ENCODE data around the gene USPL1. TPM values are rescaled to one million over a fixed set of nuclear protein-coding genes. Genes with fewer than 3 reads are reported as not detected.

USPL1 gene
- total RNA-seq, 2 experiments from 2014 or later = 23.9 to 25.8 TPM

DNA sequence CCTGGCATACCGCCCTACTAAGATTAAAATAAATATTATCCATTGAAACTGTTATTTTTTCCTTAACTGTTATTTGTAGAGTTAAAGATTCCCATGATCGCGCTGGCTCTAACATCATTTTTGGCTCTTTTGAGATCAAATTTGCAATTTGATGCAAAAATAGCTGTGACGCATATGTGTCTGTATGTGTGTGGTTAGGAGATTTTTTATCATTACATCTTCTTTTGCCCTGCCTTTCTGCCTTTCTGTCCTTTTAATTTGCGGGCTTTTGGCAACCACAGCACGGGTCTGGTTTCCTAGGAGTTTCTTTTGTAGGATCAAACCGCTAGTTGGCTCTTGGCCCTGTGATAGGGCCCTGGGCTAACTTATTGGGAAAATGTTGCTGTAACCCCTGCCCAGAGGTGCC is 80.3 kb downstream of the USPL1 start:
- POLR2A ChIA-PET = no interaction called here
- Mint-ChIP-seq H3K27ac (no peak overlapping the region), H3K36me3 (no peaks in the 10 kb centered on the region), H3K4me3 (no peak overlapping the region), H3K9me3 (no peaks in the 10 kb centered on the region), H3K4me1 (peaks cover 26% of the 10 kb centered on the region), H3K27me3 (peaks cover 46% of the 10 kb centered on the region)
- DNase-seq (no peak), ATAC-seq (ENCODE audit: low read depth) (no peak)

GRCh38 chr13:30698488-30699005 is 80.8 kb downstream of the USPL1 start:
- ATAC-seq (ENCODE audit: low read depth) (no peak), DNase-seq (no peak)
- no peak overlapping the region for H3K4me3 Mint-ChIP-seq
- H3K4me1 Mint-ChIP-seq = peaks cover 26% of the 10 kb centered on the region
- H3K9me3 Mint-ChIP-seq = no peaks in the 10 kb centered on the region
- POLR2A ChIA-PET = interaction anchor here (1.4 kb wide), 1 partner anchor 42 kb away, joined by 3 read pairs; no protein-coding TSS in a partner anchor
- no peak overlapping the region for H3K27ac Mint-ChIP-seq
- peaks cover 44% of the 10 kb centered on the region for H3K27me3 Mint-ChIP-seq
- no peaks in the 10 kb centered on the region for H3K36me3 Mint-ChIP-seq

DNA sequence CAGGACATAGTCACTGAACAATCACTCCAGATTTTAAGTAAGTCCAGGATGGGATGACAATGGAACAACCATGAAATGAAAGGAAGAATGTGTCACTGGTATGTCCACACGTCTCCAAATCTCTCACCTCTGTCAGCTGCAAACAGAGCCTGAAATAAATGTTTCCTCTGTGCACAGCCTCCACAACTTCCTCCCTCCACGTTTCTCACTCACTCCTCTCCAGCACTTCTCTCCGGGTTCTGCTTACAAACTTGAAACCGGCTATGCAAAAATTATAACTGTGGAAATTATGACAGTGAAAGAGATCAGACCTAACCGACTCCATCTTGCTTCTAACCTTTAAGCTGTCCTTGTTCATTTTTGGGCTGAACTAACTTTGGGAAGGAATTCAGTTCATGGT is 82.6 kb downstream of the USPL1 start:
- Mint-ChIP-seq H3K9me3 (no peaks in the 10 kb centered on the region), H3K4me1 (peaks cover 24% of the 10 kb centered on the region), H3K4me3 (no peak overlapping the region), H3K27ac (no peak overlapping the region), H3K36me3 (no peaks in the 10 kb centered on the region), H3K27me3 (peaks cover 37% of the 10 kb centered on the region)
- DNase-seq (no peak), ATAC-seq (ENCODE audit: low read depth) (no peak)
- POLR2A ChIA-PET = no interaction called here

DNA sequence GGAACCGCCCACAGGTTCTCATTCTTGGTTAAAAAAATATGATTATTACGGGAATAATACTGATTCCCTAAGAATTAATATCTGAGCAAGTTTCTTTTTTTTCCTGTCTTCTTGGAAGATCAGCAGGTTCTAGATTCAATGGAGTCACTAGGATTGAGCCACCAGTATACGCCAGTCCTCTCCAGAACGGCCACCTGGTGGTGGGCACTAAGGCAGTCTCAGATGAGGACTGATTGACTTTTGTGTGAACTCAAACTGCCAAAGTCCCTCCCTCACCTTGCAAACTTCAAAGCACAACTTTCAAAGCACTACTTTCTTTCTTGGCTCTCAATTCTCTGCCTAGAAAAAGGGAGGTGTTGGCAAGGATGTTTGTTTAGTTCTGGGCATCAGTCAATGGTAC is 84.3 kb downstream of the USPL1 start:
- no peak overlapping the region for H3K4me3 Mint-ChIP-seq
- no peak for ATAC-seq (ENCODE audit: low read depth)
- POLR2A ChIA-PET = no interaction called here

DNA sequence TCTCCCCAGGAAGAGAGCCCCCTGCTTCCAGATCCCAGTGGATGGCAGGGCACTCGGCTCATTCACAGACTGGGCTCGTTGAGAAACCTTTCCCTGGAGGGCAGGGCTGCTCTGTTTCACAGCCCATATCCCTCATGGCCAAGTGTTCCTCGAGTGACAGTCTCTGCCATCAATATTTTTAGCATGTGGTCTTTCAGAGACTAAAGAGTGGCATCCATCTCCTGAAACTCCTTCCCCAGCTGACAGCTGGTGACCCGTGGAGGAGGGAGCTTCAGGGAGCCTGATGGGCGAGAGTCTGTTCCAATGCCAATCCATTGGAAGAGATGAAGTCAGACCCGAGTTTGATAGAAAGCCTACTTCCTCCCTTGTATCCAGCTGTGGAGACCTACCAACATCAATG is 86.9 kb downstream of the USPL1 start:
- Mint-ChIP-seq H3K27ac (no peak overlapping the region), H3K4me3 (no peak overlapping the region), H3K4me1 (peaks cover 3% of the 10 kb centered on the region), H3K27me3 (peaks cover 29% of the 10 kb centered on the region), H3K9me3 (no peaks in the 10 kb centered on the region), H3K36me3 (no peaks in the 10 kb centered on the region)
- DNase-seq = no peak
- ATAC-seq (ENCODE audit: low read depth) = no peak
- POLR2A ChIA-PET = no interaction called here

More for the DNA sequence above, 84.3 kb downstream of the USPL1 start:
- H3K27ac Mint-ChIP-seq = no peak overlapping the region
- H3K27me3 Mint-ChIP-seq = peaks cover 38% of the 10 kb centered on the region
- peaks cover 8% of the 10 kb centered on the region for H3K4me1 Mint-ChIP-seq
- DNase-seq = no peak
- H3K9me3 Mint-ChIP-seq = no peaks in the 10 kb centered on the region
- no peaks in the 10 kb centered on the region for H3K36me3 Mint-ChIP-seq

GRCh38 chr13:30705680-30706079 is 88.0 kb downstream of the USPL1 start:
- no peaks in the 10 kb centered on the region for H3K4me1 Mint-ChIP-seq
- no peak overlapping the region for H3K4me3 Mint-ChIP-seq
- H3K36me3 Mint-ChIP-seq = no peaks in the 10 kb centered on the region
- DNase-seq (no peak), ATAC-seq (ENCODE audit: low read depth) (no peak)
- peaks cover 27% of the 10 kb centered on the region for H3K27me3 Mint-ChIP-seq
- POLR2A ChIA-PET = no interaction called here
- H3K27ac Mint-ChIP-seq = no peak overlapping the region
- no peaks in the 10 kb centered on the region for H3K9me3 Mint-ChIP-seq

GRCh38 chr13:30708541-30708940 is 90.8 kb downstream of the USPL1 start:
- H3K4me3 Mint-ChIP-seq = no peak overlapping the region
- POLR2A ChIA-PET = no interaction called here
- no peaks in the 10 kb centered on the region for H3K9me3 Mint-ChIP-seq
- peaks cover 7% of the 10 kb centered on the region for H3K4me1 Mint-ChIP-seq
- no peak overlapping the region for H3K27ac Mint-ChIP-seq
- DNase-seq (no peak), ATAC-seq (ENCODE audit: low read depth) (no peak)
- H3K27me3 Mint-ChIP-seq = peaks cover 16% of the 10 kb centered on the region
- H3K36me3 Mint-ChIP-seq = no peaks in the 10 kb centered on the region

Other genes starting within 250 kb of the USPL1 start
- gene UBE2L5, start 195.4 kb upstream of the USPL1 start, total RNA-seq = not detected
- gene HMGB1, start 152.0 kb upstream of the USPL1 start, total RNA-seq = 100 to 1,000 TPM; 483 to 504 TPM
- gene ALOX5AP, start 117.6 kb downstream of the USPL1 start, total RNA-seq = 10 to 100 TPM; 61.3 to 63.3 TPM